Activated CD4-positive, alpha-beta memory T cell treated with anti-CD3 and anti-CD28 coated beads, Interleukin-2, amount 10 ng/mL, durations not matched to agents 7 days and 5 days (primary cell): ENCODE measurements around the gene PADI2. TPM values are rescaled to one million over a fixed set of nuclear protein-coding genes. Genes with fewer than 3 reads are reported as not detected.

ENCODE experiments used
- CTCF ChIA-PET: fragments of 350-600 bp; sonication (Branson Sonifier 250); formaldehyde crosslinking; loops from one replicate; lab custom pipeline; 2021; ENCODE audit warnings: antibody characterized with exemption, inconsistent platforms; lab: Charles Lee
- POLR2A ChIA-PET: fragments of 350-600 bp; sonication (Branson Sonifier 250); formaldehyde crosslinking; loops from one replicate; lab custom pipeline; 2021; ENCODE audit warnings: antibody characterized with exemption; lab: Charles Lee
- DNase-seq: peaks from one replicate; pipeline ENCODE4 v3.0.0-alpha.2; 2020
- H3K27ac Mint-ChIP-seq: one replicate; pipeline ENCODE4 v1.8.0; 2021; ENCODE audit warnings: mild to moderate bottlenecking, mixed read lengths
- H3K27me3 Mint-ChIP-seq: one replicate; pipeline ENCODE4 v1.8.0; 2021; ENCODE audit warnings: mixed read lengths
- H3K36me3 Mint-ChIP-seq: one replicate; pipeline ENCODE4 v1.8.0; 2021; ENCODE audit warnings: low read depth, mixed read lengths
- H3K4me1 Mint-ChIP-seq: one replicate; pipeline ENCODE4 v1.8.0; 2021; ENCODE audit warnings: mixed read lengths
- H3K4me3 Mint-ChIP-seq: one replicate; pipeline ENCODE4 v1.8.0; 2021; ENCODE audit warnings: mild to moderate bottlenecking, mixed read lengths
- H3K9me3 Mint-ChIP-seq: one replicate; pipeline ENCODE4 v1.8.0; 2021; ENCODE audit warnings: mixed read lengths
- total RNA-seq, 2 experiments: library from RNA; stranded (reverse); gene quantifications; one replicate each; pipeline ENCODE4 v1.2.3, GENCODE V29; 2021

Gene PADI2
- total RNA-seq, 2 experiments from 2014 or later, result not detected

- ChIA-PET CTCF (no interaction called here), POLR2A (no interaction called here)
- Mint-ChIP-seq H3K4me3 (no peak overlapping the region), H3K27me3 (peaks cover 12% of the 10 kb centered on the region), H3K4me1 (peaks cover 2% of the 10 kb centered on the region), H3K9me3 (peaks cover 19% of the 10 kb centered on the region), H3K36me3 (no peaks in the 10 kb centered on the region), H3K27ac (no peak overlapping the region)
- no peak for DNase-seq
Observed at GRCh38 chr1:17155257-17155920, 36.1 kb upstream of the PADI2 start.

GRCh38 chr1:17149771-17150170 lies 30.5 kb upstream of the PADI2 start:
- ChIA-PET CTCF (no interaction called here), POLR2A (no interaction called here)
- no peak for DNase-seq
- H3K27me3 Mint-ChIP-seq, result peaks cover 16% of the 10 kb centered on the region
- H3K36me3 Mint-ChIP-seq, result no peaks in the 10 kb centered on the region
- H3K4me1 Mint-ChIP-seq, result no peaks in the 10 kb centered on the region
- H3K4me3 Mint-ChIP-seq, result no peak overlapping the region
- H3K27ac Mint-ChIP-seq, result no peak overlapping the region
- peaks cover 7% of the 10 kb centered on the region for H3K9me3 Mint-ChIP-seq

DNA sequence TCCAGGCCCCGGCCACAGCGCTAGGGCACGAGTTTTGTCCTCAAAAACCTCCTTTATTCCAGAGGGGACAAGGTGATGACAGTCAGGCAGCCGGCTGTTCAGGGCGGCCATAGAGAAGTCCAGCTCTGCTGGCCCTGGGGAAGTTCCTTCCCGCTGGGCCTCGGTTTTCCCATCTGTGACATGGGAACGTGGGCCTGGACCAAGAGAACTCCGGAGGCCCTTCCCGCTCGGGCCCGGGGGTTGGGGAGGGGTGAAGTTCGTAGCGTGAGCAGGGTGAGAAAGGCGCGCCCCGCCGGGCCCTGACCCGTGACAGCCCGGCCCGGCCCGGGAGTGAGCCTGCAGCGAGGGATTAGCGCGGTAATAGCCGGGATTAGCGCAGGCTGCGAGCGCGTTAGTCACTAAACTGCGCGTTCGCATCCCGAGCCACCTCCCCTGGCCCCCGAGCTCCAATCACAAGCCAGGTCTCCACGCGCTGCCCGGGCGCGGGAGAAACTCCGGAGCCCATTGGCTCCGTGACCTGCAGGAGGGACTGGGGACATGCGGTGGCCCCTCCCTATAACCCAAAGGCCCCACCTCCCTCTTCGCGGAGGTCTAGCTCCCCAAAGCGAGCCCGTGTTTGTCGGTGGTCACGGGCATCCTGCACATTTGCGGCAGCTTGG lies 29.8 kb upstream of the PADI2 start:
- CTCF ChIA-PET, result interaction anchor here (1.0 kb wide), 1 partner anchor 27 kb away, joined by 4 read pairs; no protein-coding TSS in a partner anchor
- H3K27me3 Mint-ChIP-seq, result peaks cover 16% of the 10 kb centered on the region
- H3K36me3 Mint-ChIP-seq, result no peaks in the 10 kb centered on the region

DNA sequence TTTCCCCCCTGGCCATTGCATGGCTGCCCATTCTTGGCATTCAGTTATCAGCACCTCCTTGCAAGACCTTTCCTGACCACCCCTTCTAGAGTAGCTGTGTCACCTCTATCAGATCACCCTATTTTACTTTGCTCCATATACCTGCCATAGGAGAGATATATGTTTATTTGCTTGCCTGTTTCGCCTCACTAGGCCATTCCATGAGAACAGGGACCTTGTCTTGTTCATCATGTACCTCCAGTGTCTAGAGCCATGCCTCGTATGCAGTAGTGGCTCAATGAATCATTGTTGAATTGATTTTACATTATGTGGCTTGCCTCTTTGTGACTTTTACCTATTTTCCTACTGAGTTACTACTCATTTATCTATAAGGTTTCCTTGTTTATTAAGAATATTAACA lies 26.4 kb upstream of the PADI2 start:
- no peak for DNase-seq
- Mint-ChIP-seq H3K36me3 (no peaks in the 10 kb centered on the region), H3K9me3 (no peaks in the 10 kb centered on the region), H3K4me1 (no peaks in the 10 kb centered on the region), H3K27me3 (peaks cover 11% of the 10 kb centered on the region), H3K4me3 (no peak overlapping the region), H3K27ac (no peak overlapping the region)
- ChIA-PET CTCF (no interaction called here), POLR2A (no interaction called here)

More for the DNA sequence above, 29.8 kb upstream of the PADI2 start:
- DNase-seq, result no peak
- Mint-ChIP-seq H3K27ac (no peak overlapping the region), H3K4me3 (no peak overlapping the region), H3K4me1 (no peaks in the 10 kb centered on the region), H3K9me3 (peaks cover under 1% of the 10 kb centered on the region)
- POLR2A ChIA-PET, result no interaction called here

- no peak for DNase-seq
- CTCF ChIA-PET, result no interaction called here
- H3K36me3 Mint-ChIP-seq, result no peaks in the 10 kb centered on the region
- H3K4me3 Mint-ChIP-seq, result no peak overlapping the region
- H3K9me3 Mint-ChIP-seq, result no peaks in the 10 kb centered on the region
- POLR2A ChIA-PET, result no interaction called here
- no peak overlapping the region for H3K27ac Mint-ChIP-seq
- H3K4me1 Mint-ChIP-seq, result no peaks in the 10 kb centered on the region
- peaks cover 11% of the 10 kb centered on the region for H3K27me3 Mint-ChIP-seq
Observed at GRCh38 chr1:17143760-17144159, 24.5 kb upstream of the PADI2 start.

DNA sequence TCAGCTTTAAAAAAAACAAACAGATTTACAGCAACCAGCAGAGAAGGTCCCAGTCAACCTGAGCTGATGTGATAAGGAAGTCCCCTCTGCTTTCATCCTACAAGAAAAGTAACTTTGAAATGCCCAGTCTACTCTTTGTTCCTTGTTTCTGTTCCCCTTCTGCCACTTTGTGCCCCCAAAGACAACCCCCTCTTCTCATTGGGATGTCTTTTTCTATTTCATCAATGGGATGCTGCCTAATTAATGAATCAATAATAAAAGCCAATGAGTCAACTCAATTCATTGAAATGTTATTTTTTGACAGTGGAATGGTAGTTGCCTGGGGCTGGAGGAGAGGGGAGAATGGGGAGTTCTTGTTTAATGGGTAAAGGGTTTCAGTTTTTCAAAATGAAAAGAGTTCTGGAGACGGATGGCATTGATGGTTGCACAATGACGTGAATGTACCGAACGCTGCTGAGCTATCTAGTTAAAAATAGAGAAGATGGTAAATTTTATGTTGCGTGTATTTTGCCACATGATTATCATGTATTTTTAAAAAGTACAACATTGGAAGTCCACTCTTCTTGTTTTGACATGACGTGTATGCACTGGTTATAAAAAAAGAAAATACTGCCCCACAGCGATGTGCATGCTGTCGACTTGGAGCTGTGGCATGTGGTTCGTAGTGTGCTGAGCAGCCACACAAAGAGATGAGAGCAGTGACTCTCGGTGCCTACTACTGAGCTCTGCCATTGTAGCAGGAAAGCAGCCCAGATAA lies 22.4 kb upstream of the PADI2 start:
- Mint-ChIP-seq H3K27ac (no peak overlapping the region), H3K4me1 (no peaks in the 10 kb centered on the region), H3K4me3 (no peak overlapping the region), H3K36me3 (no peaks in the 10 kb centered on the region), H3K9me3 (no peaks in the 10 kb centered on the region), H3K27me3 (peaks cover 7% of the 10 kb centered on the region)
- DNase-seq, result no peak
- ChIA-PET POLR2A (no interaction called here), CTCF (no interaction called here)

- no peak for DNase-seq
- Mint-ChIP-seq H3K9me3 (no peaks in the 10 kb centered on the region), H3K4me1 (no peaks in the 10 kb centered on the region), H3K27ac (no peak overlapping the region), H3K27me3 (peaks cover 11% of the 10 kb centered on the region), H3K36me3 (no peaks in the 10 kb centered on the region), H3K4me3 (no peak overlapping the region)
- ChIA-PET POLR2A (no interaction called here), CTCF (no interaction called here)
Observed at GRCh38 chr1:17140279-17140678, 21.0 kb upstream of the PADI2 start.

DNA sequence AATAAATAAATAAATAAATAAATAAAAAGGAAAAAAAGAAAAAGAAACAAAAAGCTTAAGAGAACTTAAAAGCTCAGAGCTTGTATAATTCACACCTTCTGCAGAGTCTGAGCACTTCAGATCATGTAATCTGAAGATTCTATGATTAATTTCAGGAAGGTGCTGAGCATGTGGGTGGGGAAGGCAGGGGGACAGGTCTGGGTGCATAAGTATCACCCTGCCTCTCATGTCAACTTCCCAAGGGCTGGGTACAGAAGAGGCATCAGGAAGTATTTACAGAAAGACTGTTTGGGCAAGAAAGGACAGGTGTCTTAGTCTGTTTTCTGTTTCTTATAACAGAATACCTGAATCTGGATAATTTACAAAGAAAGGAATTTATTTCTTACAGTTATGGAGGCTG lies 20.4 kb upstream of the PADI2 start:
- H3K36me3 Mint-ChIP-seq, result no peaks in the 10 kb centered on the region
- CTCF ChIA-PET, result no interaction called here
- POLR2A ChIA-PET, result no interaction called here
- H3K9me3 Mint-ChIP-seq, result no peaks in the 10 kb centered on the region
- no peak overlapping the region for H3K4me3 Mint-ChIP-seq
- peaks cover 11% of the 10 kb centered on the region for H3K27me3 Mint-ChIP-seq
- DNase-seq, result no peak
- H3K4me1 Mint-ChIP-seq, result no peaks in the 10 kb centered on the region
- H3K27ac Mint-ChIP-seq, result no peak overlapping the region

DNA sequence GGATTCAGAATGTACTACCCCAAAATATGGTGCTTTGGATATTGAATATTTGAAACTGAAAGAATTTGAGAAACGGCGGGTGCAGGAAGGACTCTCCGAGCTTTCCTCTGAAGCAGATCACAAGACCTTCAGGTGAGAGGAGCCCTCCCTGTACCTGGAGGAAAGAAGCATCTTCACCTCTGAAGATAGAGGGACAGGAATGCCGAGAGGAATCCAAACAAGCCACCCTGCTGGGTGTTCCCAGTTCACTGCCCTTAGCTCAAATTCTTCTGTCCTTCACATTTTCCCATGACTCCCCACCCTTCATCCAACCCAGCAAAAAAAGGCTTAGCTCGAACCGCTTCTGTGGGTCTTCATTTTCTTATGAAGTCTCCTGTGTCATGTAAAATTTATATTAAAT lies 18.2 kb upstream of the PADI2 start:
- Mint-ChIP-seq H3K4me1 (no peaks in the 10 kb centered on the region), H3K36me3 (no peaks in the 10 kb centered on the region), H3K27me3 (peaks cover 11% of the 10 kb centered on the region), H3K9me3 (no peaks in the 10 kb centered on the region), H3K4me3 (no peak overlapping the region), H3K27ac (no peak overlapping the region)
- DNase-seq, result no peak
- POLR2A ChIA-PET, result no interaction called here
- CTCF ChIA-PET, result interaction anchor here (1.9 kb wide), 1 partner anchor 9 kb away, joined by 4 read pairs; no protein-coding TSS in a partner anchor

- H3K9me3 Mint-ChIP-seq, result no peaks in the 10 kb centered on the region
- ChIA-PET CTCF (interaction anchor here (1.9 kb wide), 1 partner anchor 9 kb away, joined by 4 read pairs; no protein-coding TSS in a partner anchor), POLR2A (no interaction called here)
- DNase-seq, result no peak
- no peaks in the 10 kb centered on the region for H3K36me3 Mint-ChIP-seq
- H3K4me1 Mint-ChIP-seq, result no peaks in the 10 kb centered on the region
- peaks cover 9% of the 10 kb centered on the region for H3K27me3 Mint-ChIP-seq
- no peak overlapping the region for H3K4me3 Mint-ChIP-seq
- H3K27ac Mint-ChIP-seq, result no peak overlapping the region
Observed at GRCh38 chr1:17136936-17137335, 17.7 kb upstream of the PADI2 start.

DNA sequence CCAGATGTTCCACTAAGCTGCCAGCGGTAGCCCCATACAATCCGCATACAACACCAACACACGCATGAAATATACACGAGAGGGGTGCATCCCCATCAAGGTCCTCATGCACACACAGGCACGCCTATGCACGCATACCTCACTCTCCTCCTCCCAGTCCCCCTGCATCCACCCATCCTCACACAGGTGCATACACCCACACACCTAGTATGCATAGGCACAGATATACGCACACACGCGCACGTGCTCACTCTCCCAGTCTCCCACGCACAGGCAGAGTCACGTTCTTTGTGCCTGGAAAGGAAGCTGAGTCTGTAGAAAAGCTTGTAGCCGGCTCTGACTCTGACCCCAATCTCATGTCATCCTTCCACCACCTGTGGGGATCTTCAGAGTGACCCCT lies 16.9 kb upstream of the PADI2 start:
- POLR2A ChIA-PET, result no interaction called here
- CTCF ChIA-PET, result interaction anchor here (2.3 kb wide), 1 partner anchor 11 kb away, joined by 8 read pairs; no protein-coding TSS in a partner anchor

GRCh38 chr1:17135530-17135929 lies 16.3 kb upstream of the PADI2 start:
- H3K9me3 Mint-ChIP-seq, result no peaks in the 10 kb centered on the region
- H3K36me3 Mint-ChIP-seq, result no peaks in the 10 kb centered on the region
- ChIA-PET CTCF (interaction anchor here (2.3 kb wide), 1 partner anchor 10 kb away, joined by 8 read pairs; no protein-coding TSS in a partner anchor), POLR2A (no interaction called here)
- H3K4me1 Mint-ChIP-seq, result no peaks in the 10 kb centered on the region
- H3K27ac Mint-ChIP-seq, result no peak overlapping the region
- peaks cover 5% of the 10 kb centered on the region for H3K27me3 Mint-ChIP-seq
- no peak overlapping the region for H3K4me3 Mint-ChIP-seq
- DNase-seq, result no peak

More for the DNA sequence above, 16.9 kb upstream of the PADI2 start:
- H3K27me3 Mint-ChIP-seq, result peaks cover 5% of the 10 kb centered on the region
- H3K4me1 Mint-ChIP-seq, result no peaks in the 10 kb centered on the region
- no peak overlapping the region for H3K4me3 Mint-ChIP-seq
- no peaks in the 10 kb centered on the region for H3K36me3 Mint-ChIP-seq
- DNase-seq, result no peak
- no peak overlapping the region for H3K27ac Mint-ChIP-seq
- H3K9me3 Mint-ChIP-seq, result no peaks in the 10 kb centered on the region

DNA sequence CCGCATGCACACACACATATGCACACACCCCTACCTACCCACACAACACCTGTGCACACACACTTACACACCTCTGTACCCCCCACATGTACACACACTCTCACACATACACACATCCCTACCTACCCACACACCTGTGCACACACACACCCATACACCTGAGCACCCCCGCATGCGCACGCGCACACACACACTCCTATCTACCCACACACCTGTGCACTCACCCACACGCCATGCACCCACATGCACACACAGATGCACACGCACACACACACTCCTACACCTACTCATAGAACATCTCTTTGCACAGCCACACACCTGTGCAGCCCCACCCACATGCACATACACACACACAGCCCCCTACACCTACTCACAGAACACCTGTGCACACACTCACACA lies 15.5 kb upstream of the PADI2 start:
- ChIA-PET POLR2A (no interaction called here), CTCF (interaction anchor here (2.3 kb wide), 1 partner anchor 9 kb away, joined by 8 read pairs; no protein-coding TSS in a partner anchor)
- H3K4me1 Mint-ChIP-seq, result no peaks in the 10 kb centered on the region
- no peak overlapping the region for H3K4me3 Mint-ChIP-seq
- peaks cover 5% of the 10 kb centered on the region for H3K27me3 Mint-ChIP-seq
- H3K36me3 Mint-ChIP-seq, result no peaks in the 10 kb centered on the region
- H3K9me3 Mint-ChIP-seq, result no peaks in the 10 kb centered on the region
- no peak overlapping the region for H3K27ac Mint-ChIP-seq
- DNase-seq, result no peak
